Central memory CD4-positive, alpha-beta T cell (primary cell): ENCODE measurements around the gene DNER.
"Not testable (repeated sequence)": the region's sequence is repeated elsewhere in the genome, so short reads cannot be mapped to it uniquely, and the experiment has no call there.

ENCODE experiments used
- DNase-seq: peaks from one replicate; pipeline ENCODE4 v3.0.0; 2022

Gene DNER

DNA sequence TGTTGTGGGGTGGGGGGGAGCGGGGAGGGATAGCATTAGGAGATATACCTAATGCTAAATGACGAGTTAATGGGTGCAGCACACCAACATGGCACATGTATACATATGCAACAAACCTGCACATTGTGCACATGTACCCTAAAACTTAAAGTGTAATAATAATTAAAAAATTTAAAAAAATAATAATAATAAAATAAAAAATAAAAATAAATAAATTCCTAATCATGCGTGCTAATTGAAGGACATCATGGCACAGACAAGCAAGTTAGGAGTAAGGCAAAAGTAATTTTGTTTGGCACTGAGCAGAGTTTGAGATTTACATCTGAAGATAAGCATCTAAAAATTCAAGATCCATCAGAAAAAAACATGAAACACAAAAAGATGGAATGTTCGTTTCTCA lies 100.3 kb downstream of the DNER start:
- DNase-seq: not testable (repeated sequence)

DNA sequence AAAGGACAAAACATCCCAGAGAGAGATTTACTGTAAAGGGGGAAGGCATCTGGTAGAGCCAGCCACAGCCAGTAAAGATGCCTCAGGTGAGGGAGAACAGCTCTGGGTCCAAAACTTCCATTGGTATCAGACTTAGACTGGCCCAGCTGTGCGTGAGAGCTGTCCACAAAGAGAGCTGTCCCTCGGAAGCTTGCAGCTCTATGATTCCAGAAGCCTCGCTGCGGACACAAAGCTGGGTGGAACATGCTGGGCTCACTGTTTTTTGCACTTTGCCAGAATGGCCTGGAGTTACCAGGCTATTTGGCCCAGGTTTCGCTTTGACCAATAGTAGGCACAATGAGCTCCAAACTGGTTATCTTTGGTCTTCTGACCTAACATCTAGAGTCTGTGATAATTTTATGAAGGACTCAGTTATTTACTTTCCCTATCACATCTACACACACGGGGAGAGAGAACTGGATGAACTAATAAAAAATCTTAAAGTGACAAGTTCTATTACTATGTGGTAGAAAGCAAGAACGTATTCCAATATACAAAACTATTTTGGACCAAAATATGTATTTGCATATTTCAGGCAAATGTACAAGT lies 101.9 kb downstream of the DNER start:
- no peak for DNase-seq

DNA sequence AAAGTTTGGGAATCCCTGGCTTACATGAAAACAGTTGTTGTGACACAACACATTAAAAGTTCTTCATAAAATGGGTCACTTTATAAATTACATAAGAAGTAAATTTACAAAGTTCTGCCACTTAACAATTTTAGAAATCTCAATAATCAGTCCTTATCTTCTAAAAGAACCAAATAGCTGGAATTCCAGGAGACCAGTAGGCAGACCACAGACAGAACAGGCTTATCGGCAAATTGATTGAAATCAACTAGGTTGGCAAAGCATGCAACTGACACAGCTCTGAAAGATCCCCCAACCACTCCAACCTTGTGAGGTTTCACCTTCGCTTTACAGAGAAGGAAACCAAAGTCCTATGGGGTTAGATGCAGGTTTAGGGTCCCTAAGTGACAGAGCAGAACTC lies 103.0 kb downstream of the DNER start:
- DNase-seq: no peak

DNA sequence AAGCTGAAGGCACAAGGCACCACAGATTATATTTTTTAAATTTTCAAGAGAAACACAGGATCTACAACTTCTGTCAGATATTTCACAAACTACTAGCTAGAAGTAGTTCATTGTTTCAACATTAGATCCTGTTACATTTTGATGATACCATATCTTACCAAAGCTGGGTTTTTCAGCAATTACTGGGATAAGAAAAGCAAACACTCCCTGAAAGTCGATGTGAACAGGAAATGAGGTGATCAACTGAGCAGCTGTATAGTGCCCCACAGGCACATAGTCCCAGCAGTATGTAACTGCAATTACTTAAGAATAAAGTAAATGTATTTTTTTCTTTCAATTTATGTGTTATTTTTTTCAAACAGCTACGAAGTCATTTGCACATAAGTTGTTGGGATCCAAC lies 103.5 kb downstream of the DNER start:
- DNase-seq: no peak

DNA sequence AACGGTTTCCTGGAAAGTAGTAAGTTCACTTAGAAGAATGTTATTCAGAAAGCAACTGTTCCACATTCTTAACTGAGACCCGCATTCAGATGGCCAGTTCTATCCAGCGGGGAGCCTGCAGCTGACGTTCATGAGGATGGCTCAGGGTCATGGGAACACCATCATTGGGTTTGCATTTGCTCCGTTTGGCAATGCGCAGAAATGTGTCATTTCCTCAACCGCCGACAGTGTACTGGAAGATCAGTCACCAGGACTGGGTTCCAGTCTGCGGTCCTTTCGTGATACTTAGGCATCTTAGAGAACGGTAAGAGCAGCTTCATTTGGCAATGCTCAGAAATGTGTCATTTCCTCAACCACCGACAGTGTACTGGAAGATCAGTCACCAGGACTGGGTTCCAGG lies 104.0 kb downstream of the DNER start:
- no peak for DNase-seq

DNA sequence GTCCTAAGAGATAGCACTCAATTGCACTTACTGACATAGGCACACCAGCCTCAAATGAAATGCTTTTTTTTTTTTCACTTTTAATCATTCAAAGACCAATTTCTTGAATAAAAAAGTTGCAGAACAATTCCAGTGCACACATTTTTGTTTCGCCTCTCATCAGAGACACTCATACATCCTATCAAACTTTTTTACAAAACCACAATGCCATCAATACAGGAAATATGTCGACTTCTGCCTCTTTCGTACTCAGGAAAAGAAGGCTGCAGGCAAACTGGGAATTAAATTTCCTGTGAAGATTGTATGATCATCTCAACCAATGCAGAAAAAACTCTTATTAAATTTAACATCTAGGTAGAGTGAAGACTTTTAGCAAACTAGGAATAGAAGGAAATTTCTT lies 112.4 kb downstream of the DNER start:
- no peak for DNase-seq

DNA sequence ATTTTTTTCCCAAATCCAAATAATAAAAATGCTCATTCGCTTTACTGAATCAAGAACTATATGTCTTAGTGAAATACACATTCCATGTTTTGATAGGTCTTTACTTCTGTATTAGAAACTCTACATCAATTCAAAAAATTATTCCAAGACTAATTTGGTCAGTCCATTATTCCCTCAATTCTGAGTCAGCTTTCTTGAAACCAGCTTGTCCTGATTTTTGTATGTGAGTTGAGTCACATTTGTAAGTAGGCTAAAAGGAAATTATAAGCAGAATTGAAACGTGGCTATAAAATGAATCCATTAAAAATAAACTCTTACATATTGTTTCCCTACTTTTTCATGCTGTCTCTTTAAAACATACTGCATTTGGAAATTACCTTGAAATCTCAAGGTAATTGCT lies 113.0 kb downstream of the DNER start:
- DNase-seq: no peak

DNA sequence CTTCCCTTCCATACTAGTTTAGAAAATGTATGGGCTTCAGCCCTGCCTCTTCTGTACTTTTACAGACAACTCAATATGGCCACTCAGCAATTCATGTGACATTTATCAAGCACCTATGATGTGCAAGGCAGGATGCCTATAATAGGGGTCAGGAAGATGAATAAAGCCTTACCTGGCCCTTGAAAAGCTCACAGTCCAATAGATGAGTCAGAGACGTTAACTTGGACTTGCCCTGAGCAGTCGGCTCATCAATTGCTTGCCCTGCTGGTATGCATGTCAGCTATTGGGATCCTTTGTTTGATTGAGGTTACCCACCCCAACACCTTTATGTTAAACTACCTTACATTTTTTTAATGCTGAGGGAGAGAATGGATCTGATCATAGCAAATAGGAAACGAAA lies 116.1 kb downstream of the DNER start:
- no peak for DNase-seq

DNA sequence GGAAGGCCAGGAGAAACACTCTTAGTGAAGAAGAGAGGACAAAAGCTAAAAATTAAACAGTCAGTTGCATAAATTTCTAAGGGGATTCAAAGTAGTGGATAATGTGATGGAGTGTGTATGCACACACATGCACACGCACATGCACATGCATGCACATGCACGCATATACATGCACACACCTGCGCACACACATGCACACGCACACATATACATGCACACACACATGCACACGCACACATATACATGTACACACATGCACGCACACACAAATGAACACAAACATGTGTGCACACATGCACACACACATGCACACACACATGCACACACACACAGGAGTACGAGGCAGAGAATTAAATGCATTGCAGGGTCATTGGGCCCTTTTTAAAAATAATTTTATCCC lies 117.6 kb downstream of the DNER start:
- no peak for DNase-seq

DNA sequence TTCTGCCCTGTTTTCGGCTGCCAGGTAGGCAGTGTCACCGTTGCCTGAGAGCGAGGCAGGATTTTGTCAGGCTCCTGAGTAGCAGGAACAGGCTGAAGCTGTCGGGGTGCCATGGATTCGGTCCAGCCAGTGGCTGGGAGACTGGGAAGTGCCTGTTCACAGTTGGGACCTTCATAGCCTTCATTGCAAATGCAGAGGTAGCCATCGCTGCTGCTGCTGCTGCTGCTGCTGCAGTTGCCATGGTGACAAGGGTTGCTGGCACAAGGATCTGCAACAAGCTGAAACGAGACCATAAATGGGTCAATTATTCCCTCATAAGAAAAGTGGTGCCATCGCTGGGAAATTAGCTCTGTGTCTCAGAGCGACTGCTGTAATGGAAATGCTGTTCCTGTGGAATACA lies 122.7 kb downstream of the DNER start:
- no peak for DNase-seq

DNA sequence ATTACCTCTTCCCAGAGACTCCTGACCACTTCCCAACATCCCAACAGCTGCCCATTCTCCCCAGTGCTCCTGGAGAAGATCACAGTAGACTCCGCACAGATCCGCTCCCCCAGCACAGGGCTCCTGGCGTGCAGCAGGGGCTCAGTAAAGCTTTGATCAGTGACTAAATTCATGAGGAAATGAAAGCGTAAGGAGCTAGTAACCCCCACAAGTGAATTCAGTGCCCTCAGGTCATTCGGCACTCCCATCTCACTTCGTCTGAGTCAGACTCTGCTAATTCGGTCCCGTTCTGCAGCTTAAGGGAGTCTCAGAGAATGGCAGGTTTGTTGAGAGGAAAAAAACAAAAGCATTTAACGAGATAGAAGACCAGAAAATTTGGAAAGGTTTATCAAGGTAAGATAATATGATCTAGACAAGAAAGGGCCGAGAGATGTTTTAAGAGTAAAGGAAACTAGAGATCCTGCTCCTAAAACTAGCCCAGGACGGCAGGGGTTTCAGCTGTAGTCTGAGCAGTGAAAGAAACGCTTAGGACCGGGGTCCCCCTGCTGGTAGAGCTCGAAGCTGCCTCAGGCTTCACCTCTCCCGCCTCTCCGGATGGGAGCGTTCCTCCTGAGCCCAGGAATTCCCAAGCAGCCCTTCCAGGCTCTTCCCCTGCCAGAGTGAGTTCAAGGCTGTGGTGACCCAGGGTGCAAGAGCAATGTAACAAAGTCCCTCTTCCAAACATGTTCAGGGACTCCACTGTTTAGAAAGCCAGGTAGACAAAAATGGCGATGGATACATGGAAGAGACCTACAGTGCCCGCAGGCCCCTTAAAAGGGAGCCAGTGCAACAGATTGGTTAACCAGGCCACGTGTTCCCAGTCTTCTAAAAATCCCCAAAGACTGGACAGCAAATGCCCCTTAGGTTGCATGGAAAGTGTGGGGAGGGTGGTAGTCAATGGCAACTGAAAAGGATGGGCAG lies 127.3 kb downstream of the DNER start:
- DNase-seq: no peak

DNA sequence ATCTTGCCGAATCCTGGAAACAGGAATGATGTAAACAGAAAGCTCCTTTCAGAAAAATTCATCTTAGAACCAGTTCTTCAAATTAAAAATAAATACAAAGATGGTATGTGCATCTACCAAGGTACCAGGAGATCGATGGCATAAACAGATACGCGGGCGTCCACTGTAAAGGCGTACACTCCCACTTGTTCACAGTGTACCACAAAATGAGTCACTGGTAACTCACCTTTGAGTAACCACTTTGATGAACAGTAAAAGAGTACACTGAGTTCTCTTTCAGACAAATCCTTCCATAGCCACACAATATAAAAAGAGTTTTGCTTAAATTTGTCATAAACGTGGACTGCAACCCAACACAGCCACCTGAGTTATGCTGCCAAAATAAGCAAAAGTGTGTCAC lies 128.3 kb downstream of the DNER start:
- DNase-seq: no peak

DNA sequence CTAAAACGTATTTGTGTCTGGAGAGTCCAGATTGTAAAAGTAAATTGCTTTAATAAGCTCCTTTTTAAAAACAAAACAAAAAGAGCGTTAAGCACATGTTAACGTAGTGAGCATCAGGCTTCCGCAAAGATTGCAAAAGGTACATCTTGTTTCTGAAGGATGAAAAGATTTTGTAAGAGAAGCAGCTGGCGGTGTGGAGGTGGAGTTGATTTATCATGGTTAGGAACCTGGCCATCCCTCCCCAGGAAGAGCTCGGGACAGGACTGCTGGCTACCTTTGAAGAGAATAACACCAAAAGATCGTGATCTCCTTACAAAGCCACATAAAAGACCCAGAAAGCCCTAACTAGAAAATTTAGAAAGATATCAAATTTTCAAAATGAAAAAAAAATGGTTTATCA lies 132.2 kb downstream of the DNER start:
- DNase-seq: no peak

DNA sequence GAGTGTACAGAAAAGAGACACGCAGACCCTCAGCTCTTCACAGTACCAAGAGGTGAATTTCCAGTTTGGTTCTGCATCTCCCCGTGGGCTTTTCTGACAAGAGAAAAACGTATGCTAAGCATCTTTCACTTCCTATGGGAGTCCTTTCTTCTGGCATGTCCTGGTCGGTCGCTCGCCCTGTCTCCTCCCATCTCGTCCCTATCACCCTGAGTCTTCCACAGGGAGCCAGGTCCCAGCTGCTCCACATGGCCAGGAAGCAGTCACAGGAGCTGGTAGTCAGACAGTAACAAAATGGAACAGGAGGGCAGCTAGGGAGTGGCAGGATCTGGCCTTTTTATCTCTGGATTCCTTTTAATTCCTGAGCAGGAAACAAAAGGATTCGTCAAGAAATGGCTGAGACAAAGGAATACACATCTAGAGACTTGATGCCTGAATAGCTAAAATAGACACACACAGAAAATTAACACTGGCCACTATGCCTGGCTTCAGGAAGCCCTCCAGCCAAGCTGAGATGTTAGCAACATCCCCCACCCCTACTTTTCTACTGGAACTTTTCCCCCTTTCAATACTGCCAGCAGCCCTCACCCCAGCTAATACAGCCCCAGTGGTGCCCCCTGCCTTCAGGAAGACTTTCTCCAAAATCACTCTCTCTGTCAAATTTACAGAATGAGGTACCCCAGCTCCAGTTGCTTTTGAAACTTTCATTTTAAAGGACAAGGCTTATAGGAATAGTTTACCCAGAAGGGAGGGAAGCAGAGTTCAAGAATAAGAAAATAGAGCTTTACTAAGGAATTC lies 136.1 kb downstream of the DNER start:
- no peak for DNase-seq

DNA sequence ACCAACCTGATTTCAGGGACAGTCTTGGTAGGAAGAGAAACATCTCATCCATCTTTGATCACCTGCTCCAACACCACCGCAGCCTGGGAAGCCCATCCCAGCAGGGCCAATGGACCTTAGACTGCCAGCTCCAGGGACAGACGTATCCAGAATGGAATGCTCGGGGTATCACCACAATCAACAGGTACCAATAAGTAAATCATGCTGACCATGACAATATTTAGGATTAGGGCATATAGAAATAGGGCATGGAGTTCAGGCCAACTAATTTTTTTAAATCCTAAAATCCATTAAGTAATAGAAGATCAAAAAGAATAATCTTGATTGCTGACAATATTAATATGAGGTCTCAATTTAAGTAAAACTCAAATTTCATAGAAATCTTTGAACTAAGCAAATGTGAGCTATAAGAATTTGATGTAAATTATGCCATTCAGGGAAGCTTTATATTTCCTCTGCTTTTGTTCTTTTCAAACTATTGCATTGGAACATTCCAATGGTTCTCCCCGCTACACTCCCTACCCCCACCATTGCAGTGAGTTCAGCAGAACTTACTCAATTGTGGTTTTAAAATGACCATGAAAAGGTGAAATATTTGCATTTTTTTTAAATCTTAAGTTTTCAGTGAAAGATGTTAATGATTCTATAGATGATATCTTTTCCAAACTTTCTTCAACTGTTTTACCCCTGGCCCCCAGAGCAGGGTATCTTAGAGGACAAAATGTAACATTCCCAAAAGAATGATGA lies 138.6 kb downstream of the DNER start:
- DNase-seq: no peak

DNA sequence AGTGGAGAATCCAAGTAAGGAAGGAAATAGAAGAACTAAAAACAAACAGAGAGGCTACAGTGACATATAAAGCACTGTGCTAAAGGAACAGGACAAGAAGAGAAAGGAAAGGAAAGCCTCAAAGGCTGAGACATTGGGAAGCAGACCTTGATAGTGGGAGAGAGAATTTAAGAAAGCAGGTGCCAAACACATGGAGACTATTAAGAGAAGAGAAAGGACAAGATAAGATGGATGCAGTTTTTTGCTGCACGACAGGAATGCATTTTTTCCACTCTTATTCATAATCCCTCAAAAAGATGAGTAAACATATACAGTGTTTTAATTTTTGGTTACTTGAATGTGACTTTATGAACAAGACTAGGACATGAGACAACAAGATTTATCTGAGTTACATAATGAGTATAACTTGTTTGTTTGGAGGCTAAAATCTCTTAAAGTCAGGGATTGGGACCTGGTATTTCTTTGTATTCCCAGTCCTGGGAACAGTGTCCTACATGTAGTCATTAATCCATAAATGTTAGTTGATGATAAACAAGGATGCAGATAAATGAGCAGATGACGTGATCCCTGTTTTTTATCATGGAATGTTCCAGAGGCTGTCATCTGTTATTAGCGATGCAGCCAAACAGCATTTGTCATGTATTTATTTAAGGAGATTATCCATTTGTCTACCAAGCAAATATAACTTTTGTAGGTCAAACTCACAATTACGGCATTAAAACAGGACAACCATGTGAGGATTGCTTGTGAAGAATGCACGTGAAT lies 141.7 kb downstream of the DNER start:
- DNase-seq: no peak

DNA sequence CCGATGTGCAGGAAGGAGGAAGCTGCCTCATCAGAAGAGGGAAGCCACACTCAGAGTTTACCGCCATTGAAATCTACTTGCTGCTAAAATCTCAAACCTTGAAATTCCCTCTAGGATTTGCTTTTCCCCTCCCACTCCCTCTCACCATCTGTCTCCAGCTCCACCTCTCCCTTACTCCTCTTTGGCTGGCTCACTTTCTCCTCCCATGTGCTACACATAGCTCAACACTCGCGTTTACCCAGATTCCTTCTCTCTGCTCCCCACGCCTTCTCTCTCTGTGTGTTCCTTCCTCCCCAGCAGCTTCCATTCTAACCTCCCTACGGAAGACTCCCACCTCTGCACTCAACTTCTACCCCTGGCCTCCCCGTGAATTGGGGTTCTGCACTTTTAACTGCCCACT lies 143.1 kb downstream of the DNER start:
- no peak for DNase-seq

DNA sequence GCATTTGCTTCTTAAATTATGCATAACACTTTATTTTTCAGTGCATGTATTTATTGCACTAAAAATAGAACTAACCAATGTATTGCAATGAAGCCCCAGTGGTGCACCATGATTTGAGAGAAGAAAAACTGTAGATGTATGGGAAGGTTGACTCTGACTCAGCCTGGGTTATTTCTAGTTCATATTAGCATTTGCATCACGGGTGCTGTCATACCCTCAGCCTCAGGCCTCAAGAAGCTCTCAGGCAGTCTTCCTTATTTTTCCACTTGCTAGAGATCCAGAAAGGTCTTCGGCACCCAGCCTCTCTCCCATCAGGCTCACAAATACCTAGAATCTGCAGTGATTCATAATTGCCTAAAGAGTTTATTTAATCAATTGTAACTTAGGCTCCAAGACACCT lies 148.0 kb downstream of the DNER start:
- DNase-seq: no peak

DNA sequence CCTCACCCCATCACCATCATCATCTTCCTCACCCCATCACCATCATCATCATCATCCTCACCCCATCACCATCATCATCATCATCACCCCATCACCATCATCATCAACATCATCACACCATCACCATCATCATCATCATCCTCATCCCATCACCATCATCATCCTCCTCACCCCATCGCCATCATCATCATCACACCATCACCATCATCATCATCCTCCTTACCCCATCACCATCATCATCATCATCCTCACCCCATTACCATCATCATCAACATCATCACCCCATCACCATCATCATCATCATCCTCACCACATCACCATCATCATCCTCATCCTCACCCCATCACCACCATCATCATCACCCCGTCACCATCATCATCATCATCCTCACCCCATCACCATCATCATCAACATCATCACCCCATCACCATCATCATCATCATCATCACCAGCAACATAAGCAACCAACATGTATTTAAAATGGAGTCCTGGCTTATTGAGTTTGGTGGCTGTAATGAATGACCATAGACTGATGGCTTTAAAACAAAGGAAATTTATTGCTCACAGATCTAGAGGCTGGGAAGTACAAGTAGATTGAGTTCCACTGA lies 150.0 kb downstream of the DNER start:
- no peak for DNase-seq

DNA sequence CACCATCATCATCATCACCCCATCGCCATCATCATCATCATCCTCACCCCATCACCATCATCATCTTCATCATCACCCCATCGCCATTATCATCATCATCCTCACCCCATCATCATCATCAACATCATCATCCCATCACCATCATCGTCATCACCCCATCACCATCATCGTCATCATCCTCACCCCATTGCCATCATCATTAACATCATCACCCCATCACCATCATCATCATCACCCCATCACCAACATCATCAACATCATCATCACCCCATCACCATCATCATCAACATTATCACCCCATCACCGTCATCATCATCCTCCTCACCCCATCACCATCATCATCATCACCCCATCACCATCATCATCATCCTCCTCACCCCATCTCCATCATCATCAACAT lies 151.0 kb downstream of the DNER start:
- DNase-seq: no peak

DNA sequence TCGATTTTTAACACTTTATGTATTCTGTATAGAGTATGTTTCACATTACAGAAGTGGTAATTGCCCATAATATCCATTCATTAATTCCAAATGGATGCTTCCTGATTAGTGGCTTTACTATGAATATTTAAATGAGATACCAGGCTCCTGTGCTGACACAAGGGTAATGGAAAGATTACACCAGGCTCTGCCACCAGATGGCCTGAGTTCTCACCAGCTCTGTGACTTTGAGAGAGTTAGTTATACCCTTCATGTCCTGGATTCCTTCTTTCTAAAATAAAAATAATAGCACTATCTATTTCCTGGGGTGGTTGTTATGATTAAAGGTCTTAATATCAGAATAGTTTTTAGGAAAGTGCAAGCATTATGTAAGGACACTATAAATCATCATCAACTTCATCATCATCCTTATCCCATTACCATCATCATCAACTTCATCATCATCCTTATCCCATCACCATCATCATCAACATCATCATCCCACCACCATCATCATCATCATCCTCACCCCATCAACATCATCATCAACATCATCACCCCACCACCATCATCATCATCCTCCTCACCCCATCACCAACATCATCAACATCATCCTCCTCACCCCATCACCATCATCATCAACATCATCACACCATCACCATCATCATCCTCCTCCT lies 151.8 kb downstream of the DNER start:
- DNase-seq: no peak
